ENCODE results near the gene RHEB. TPM values are rescaled to one million over a fixed set of nuclear protein-coding genes. Genes with fewer than 3 reads are reported as not detected.

The RHEB gene
- total and polyA plus RNA-seq, 2 donors (not counting 3 experiments of a cell fraction or from before 2014, with no cell fraction given), result 59.4 to 108 TPM

- no peak overlapping the region for H3K4me3 ChIP-seq (replicated peaks in 1 of 3; ENCODE audit: insufficient read depth in 1 of 3, low read depth in 1 of 3, low read length in 3 of 3)
- no peaks in the 10 kb centered on the region for H3K9me3 ChIP-seq (replicated peaks; ENCODE audit: control insufficient read depth, insufficient read depth, low read length)
- H3K4me2 ChIP-seq (ENCODE audit: insufficient read depth, low read length), result no peak overlapping the region
- no peaks in the 10 kb centered on the region for H3K27me3 ChIP-seq (ENCODE audit: control insufficient read depth in 2 of 2, insufficient read depth in 2 of 2, low read length in 2 of 2)
- no peaks in the 10 kb centered on the region for H3K9me1 ChIP-seq (replicated peaks; ENCODE audit: control insufficient read depth, extremely low read depth, insufficient read depth, low read length)
- H4K20me1 ChIP-seq (replicated peaks; ENCODE audit: control insufficient read depth, extremely low read depth, insufficient read depth, low read length), result no peaks in the 10 kb centered on the region
- FAIRE-seq (no peak), DNase-seq (ENCODE audit: low read depth, low spot score) (no peak)
- H3K4me1 ChIP-seq (ENCODE audit: control insufficient read depth, extremely low read depth, insufficient read depth, low read length), result peaks cover 9% of the 10 kb centered on the region
- no peaks in the 10 kb centered on the region for H3K79me2 ChIP-seq (ENCODE audit: control insufficient read depth, insufficient read depth, low read length)
- no peaks in the 10 kb centered on the region for H3K36me3 ChIP-seq (ENCODE audit: control insufficient read depth in 2 of 2, extremely low read depth in 1 of 2, insufficient read depth in 2 of 2, low read length in 2 of 2)
- no peak overlapping the region for H3K27ac ChIP-seq (ENCODE audit: insufficient read depth, low read depth, low read length)
- intact Hi-C loops (cut with micrococcal nuclease), result no loop called here
- H2AFZ ChIP-seq (ENCODE audit: low read depth, low read length), result no peak overlapping the region
- no peak overlapping the region for H3K9ac ChIP-seq (replicated peaks; ENCODE audit: extremely low read depth, insufficient read depth, low read length)
- ChIA-PET POLR2A (no interaction called here), CTCF (no interaction called here)
- dilution Hi-C loops (cut with MboI; ENCODE audit: extremely low pct_ligation_motif_present, low sequenced_read_pairs), result no loop called here
- no peak for TF ChIP-seq POLR2A (IDR thresholded peaks at IDR 0.05; ENCODE audit: low read depth, low read length)
- no TSS peak for BruUV-seq (replicated peaks)
Measured at GRCh38 chr7:151454932-151455530, 64.7 kb downstream of the RHEB start.

DNA sequence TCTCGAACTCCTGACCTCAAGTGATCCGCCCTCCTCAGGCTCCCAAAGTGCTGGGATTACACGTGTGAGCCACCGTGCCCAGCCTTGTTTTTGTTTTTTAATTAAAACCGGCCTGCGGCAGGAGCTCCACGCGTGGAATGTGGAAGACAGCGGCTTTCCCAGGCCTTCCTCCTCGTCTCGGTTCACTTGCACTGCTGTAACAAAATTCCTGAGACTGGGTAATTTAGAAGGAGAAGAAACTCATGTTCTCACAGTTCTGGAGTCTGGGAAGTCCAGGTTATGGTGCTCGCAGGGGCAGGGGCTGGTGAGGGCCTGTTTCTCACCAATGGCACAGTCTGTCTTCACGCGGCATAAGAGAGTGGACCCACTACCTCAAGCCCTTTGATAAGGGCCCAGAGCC, 65.4 kb downstream of the RHEB start:
- FAIRE-seq, result no peak
- H2AFZ ChIP-seq (ENCODE audit: low read depth, low read length), result no peak overlapping the region
- no TSS peak for BruUV-seq (replicated peaks)
- no peaks in the 10 kb centered on the region for H3K27me3 ChIP-seq (ENCODE audit: control insufficient read depth in 2 of 2, insufficient read depth in 2 of 2, low read length in 2 of 2)
- peaks cover 2% of the 10 kb centered on the region for H3K4me1 ChIP-seq (ENCODE audit: control insufficient read depth, extremely low read depth, insufficient read depth, low read length)
- ChIA-PET CTCF (no interaction called here), POLR2A (no interaction called here)
- no peak for DNase-seq (ENCODE audit: low read depth, low spot score)
- dilution Hi-C loops (cut with MboI; ENCODE audit: extremely low pct_ligation_motif_present, low sequenced_read_pairs) (no loop called here), intact Hi-C loops (cut with micrococcal nuclease) (no loop called here)
- no peak overlapping the region for H3K9ac ChIP-seq (replicated peaks; ENCODE audit: extremely low read depth, insufficient read depth, low read length)
- no peaks in the 10 kb centered on the region for H3K79me2 ChIP-seq (ENCODE audit: control insufficient read depth, insufficient read depth, low read length)
- TF ChIP-seq EZH2 (IDR thresholded peaks at IDR 0.05; ENCODE audit: borderline replicate concordance, low read depth, low read length, severe bottlenecking) (no peak), POLR2AphosphoS5 (IDR thresholded peaks at IDR 0.05; ENCODE audit: insufficient read depth, low read depth, low read length) (no peak), MYC (IDR thresholded peaks at IDR 0.05; ENCODE audit: low read depth, low read length) (no peak), MAX (IDR thresholded peaks at IDR 0.05; ENCODE audit: insufficient read depth, insufficient read length) (no peak), GATA2 (IDR thresholded peaks at IDR 0.05; ENCODE audit: insufficient read depth, insufficient read length, low read depth, low read length) (no peak), JUN (IDR thresholded peaks at IDR 0.05; ENCODE audit: borderline replicate concordance, insufficient read depth, insufficient read length, low read depth) (no peak), FOS (IDR thresholded peaks at IDR 0.05; ENCODE audit: borderline replicate concordance, insufficient read depth, low read length) (no peak), POLR2A (IDR thresholded peaks at IDR 0.05; ENCODE audit: low read depth, low read length) (no peak)
- TF ChIP-seq, protein P1, sequence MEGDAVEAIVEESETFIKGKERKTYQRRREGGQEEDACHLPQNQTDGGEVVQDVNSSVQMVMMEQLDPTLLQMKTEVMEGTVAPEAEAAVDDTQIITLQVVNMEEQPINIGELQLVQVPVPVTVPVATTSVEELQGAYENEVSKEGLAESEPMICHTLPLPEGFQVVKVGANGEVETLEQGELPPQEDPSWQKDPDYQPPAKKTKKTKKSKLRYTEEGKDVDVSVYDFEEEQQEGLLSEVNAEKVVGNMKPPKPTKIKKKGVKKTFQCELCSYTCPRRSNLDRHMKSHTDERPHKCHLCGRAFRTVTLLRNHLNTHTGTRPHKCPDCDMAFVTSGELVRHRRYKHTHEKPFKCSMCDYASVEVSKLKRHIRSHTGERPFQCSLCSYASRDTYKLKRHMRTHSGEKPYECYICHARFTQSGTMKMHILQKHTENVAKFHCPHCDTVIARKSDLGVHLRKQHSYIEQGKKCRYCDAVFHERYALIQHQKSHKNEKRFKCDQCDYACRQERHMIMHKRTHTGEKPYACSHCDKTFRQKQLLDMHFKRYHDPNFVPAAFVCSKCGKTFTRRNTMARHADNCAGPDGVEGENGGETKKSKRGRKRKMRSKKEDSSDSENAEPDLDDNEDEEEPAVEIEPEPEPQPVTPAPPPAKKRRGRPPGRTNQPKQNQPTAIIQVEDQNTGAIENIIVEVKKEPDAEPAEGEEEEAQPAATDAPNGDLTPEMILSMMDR (IDR thresholded peaks at IDR 0.05; ENCODE audit: extremely low read depth in 1 of 2, insufficient read depth in 1 of 2, low read depth in 1 of 2, low read length in 2 of 2), result no peak
- H3K9me3 ChIP-seq (replicated peaks; ENCODE audit: control insufficient read depth, insufficient read depth, low read length), result no peaks in the 10 kb centered on the region
- no peak overlapping the region for H3K4me2 ChIP-seq (ENCODE audit: insufficient read depth, low read length)
- H4K20me1 ChIP-seq (replicated peaks; ENCODE audit: control insufficient read depth, extremely low read depth, insufficient read depth, low read length), result no peaks in the 10 kb centered on the region
- no peak overlapping the region for H3K4me3 ChIP-seq (replicated peaks in 1 of 3; ENCODE audit: insufficient read depth in 1 of 3, low read depth in 1 of 3, low read length in 3 of 3)
- H3K9me1 ChIP-seq (replicated peaks; ENCODE audit: control insufficient read depth, extremely low read depth, insufficient read depth, low read length), result no peaks in the 10 kb centered on the region
- H3K36me3 ChIP-seq (ENCODE audit: control insufficient read depth in 2 of 2, extremely low read depth in 1 of 2, insufficient read depth in 2 of 2, low read length in 2 of 2), result no peaks in the 10 kb centered on the region
- H3K27ac ChIP-seq (ENCODE audit: insufficient read depth, low read depth, low read length), result no peak overlapping the region

Measured in endothelial cell of umbilical vein (primary cell).